CD14-positive monocyte (primary cell): ENCODE measurements around the gene TTF2. TPM values are rescaled to one million over a fixed set of nuclear protein-coding genes. Genes with fewer than 3 reads are reported as not detected.

Experiments
- DNase-seq, 3 donors: peaks; one replicate each; pipeline ENCODE4 v3.0.0-alpha.2; 2011 to 2022
- H2AFZ ChIP-seq: 2 replicates; pipeline ENCODE4 v1.6.0; 2012; ENCODE audit warnings: mild to moderate bottlenecking, low read depth, low read length, inconsistent platforms; ENCODE audit not compliant: insufficient read depth, poor library complexity, severe bottlenecking
- H3K27ac ChIP-seq, 2 donors: 1 replicate in 1 of 2; 2 replicates in 1 of 2; pipeline ENCODE4 v1.5.1; 2012 to 2013; ENCODE audit warnings: low read length in 2 of 2, control low read depth in 1 of 2, inconsistent platforms in 1 of 2, low read depth in 1 of 2, mild to moderate bottlenecking in 1 of 2
- H3K27me3 ChIP-seq, 2 donors: one replicate each; pipeline versions ENCODE4 v1.6.0 to v1.6.1; 2011 to 2013; ENCODE audit warnings: low read length in 2 of 2; ENCODE audit not compliant: control insufficient read depth in 2 of 2, insufficient read depth in 2 of 2
- H3K36me3 ChIP-seq, 2 donors: replicated peaks in 1 of 2; 1 replicate in 1 of 2; 2 replicates in 1 of 2; pipeline versions ENCODE4 v1.5.1 to v1.6.1; 2012 to 2013; ENCODE audit warnings: low read length in 2 of 2, control low read depth in 1 of 2, inconsistent platforms in 1 of 2, mild to moderate bottlenecking in 1 of 2; ENCODE audit not compliant: insufficient read depth in 2 of 2, control insufficient read depth in 1 of 2
- H3K4me1 ChIP-seq, 2 donors: 1 replicate in 1 of 2; 2 replicates in 1 of 2; pipeline versions ENCODE4 v1.5.1 to v1.6.1; 2012 to 2013; ENCODE audit warnings: low read length in 2 of 2, control low read depth in 1 of 2, inconsistent platforms in 1 of 2, mild to moderate bottlenecking in 1 of 2, moderate library complexity in 1 of 2; ENCODE audit not compliant: insufficient read depth in 2 of 2, control insufficient read depth in 1 of 2
- H3K4me2 ChIP-seq: replicated peaks from 2 replicates; pipeline ENCODE3; 2012; ENCODE audit warnings: low read length, moderate library complexity, mild to moderate bottlenecking; ENCODE audit not compliant: poor library complexity, severe bottlenecking; ENCODE audit errors: extremely low read depth
- H3K4me3 ChIP-seq, 3 experiments: fragments of 200-600 bp in 1 of 3; sonication (generic) in 1 of 3; replicated peaks in 1 of 3; 1 replicate in 2 of 3; 2 replicates in 1 of 3; pipeline ENCODE4 v1.5.1; 2011 to 2013; ENCODE audit warnings: low read length in 3 of 3, mild to moderate bottlenecking in 3 of 3, control low read depth in 2 of 3, low read depth in 2 of 3, inconsistent platforms in 1 of 3, moderate library complexity in 1 of 3
- H3K79me2 ChIP-seq: 2 replicates; pipeline ENCODE4 v1.6.0; 2012; ENCODE audit warnings: mild to moderate bottlenecking, control low read depth, inconsistent platforms, low read length, moderate library complexity; ENCODE audit not compliant: insufficient read depth
- H3K9ac ChIP-seq: 2 replicates; pipeline ENCODE4 v1.6.0; 2017; ENCODE audit warnings: low read length, mild to moderate bottlenecking; ENCODE audit not compliant: insufficient read depth, poor library complexity, severe bottlenecking
- H3K9me3 ChIP-seq, 2 donors: replicated peaks in 1 of 2; 1 replicate in 1 of 2; 2 replicates in 1 of 2; pipeline versions ENCODE4 v1.5.1 to v1.6.1; 2012 to 2013; ENCODE audit warnings: low read length in 2 of 2, control low read depth in 1 of 2; ENCODE audit not compliant: control insufficient read depth in 1 of 2, insufficient read depth in 1 of 2
- H4K20me1 ChIP-seq: 2 replicates; pipeline ENCODE4 v1.6.0; 2012; ENCODE audit warnings: mild to moderate bottlenecking, low read length, control low read depth, moderate library complexity; ENCODE audit not compliant: insufficient read depth
- H3K27ac Mint-ChIP-seq, 7 donors: one replicate each; pipeline ENCODE4 v1.8.0; 2020; ENCODE audit warnings: mild to moderate bottlenecking in 7 of 7, mixed read lengths in 7 of 7, moderate library complexity in 6 of 7, inconsistent platforms in 2 of 7
- H3K27me3 Mint-ChIP-seq, 3 donors: one replicate each; pipeline ENCODE4 v1.8.0; 2021 to 2022; ENCODE audit warnings: low read depth in 3 of 3, mild to moderate bottlenecking in 3 of 3, mixed read lengths in 3 of 3, moderate library complexity in 3 of 3, inconsistent platforms in 1 of 3
- H3K36me3 Mint-ChIP-seq, 2 donors: one replicate each; pipeline ENCODE4 v1.8.0; 2020; ENCODE audit warnings: mixed read lengths in 2 of 2, inconsistent platforms in 1 of 2, mild to moderate bottlenecking in 1 of 2
- H3K4me1 Mint-ChIP-seq: one replicate; pipeline ENCODE4 v1.8.0; 2020; ENCODE audit warnings: mild to moderate bottlenecking, mixed read lengths
- H3K4me3 Mint-ChIP-seq, 2 donors: one replicate each; pipeline ENCODE4 v1.8.0; 2020; ENCODE audit warnings: mild to moderate bottlenecking in 2 of 2, mixed read lengths in 2 of 2, moderate library complexity in 1 of 2
- H3K9me3 Mint-ChIP-seq, 7 donors: one replicate each; pipeline ENCODE4 v1.8.0; 2020 to 2022; ENCODE audit warnings: mixed read lengths in 7 of 7, mild to moderate bottlenecking in 6 of 7, moderate library complexity in 6 of 7, inconsistent platforms in 2 of 7
- CTCF ChIP-seq: fragments of 200-600 bp; IDR thresholded peaks from one replicate; pipeline ENCODE4 v1.8.0; 2022; ENCODE audit warnings: antibody characterized with exemption, mild to moderate bottlenecking
- WGBS: methylation state at CpG from one replicate; pipeline ENCODE4 v1.1.5; 2013; ENCODE audit warnings: missing lambda C conversion rate; ENCODE audit not compliant: insufficient coverage; 5-methylcytosine and 5-hydroxymethylcytosine counted together
- intact Hi-C, 2 donors: fragments of 100-400 bp; cut with micrococcal nuclease; formaldehyde crosslinking; loops; one replicate each; pipeline versions ENCODE4 v1.15.0 to v1.15.1; 2023
- polyA plus RNA-seq, 3 donors: library from polyadenylated mRNA; depleted of rRNA in 1 of 3; unstranded in 2 of 3; stranded (reverse) in 1 of 3; fragments of 300-500 nt in 2 of 3; fragments of >200 nt in 1 of 3; fragmentation: Illumina TruSeq in 2 of 3; gene quantifications; 1 replicate in 2 of 3; 2 replicates in 1 of 3; pipeline ENCODE4 v1.2.3, GENCODE V29; 2012 to 2021

TTF2 gene
- polyA plus RNA-seq, 3 donors = 5.6 to 12.9 (median 8.0) TPM

DNA sequence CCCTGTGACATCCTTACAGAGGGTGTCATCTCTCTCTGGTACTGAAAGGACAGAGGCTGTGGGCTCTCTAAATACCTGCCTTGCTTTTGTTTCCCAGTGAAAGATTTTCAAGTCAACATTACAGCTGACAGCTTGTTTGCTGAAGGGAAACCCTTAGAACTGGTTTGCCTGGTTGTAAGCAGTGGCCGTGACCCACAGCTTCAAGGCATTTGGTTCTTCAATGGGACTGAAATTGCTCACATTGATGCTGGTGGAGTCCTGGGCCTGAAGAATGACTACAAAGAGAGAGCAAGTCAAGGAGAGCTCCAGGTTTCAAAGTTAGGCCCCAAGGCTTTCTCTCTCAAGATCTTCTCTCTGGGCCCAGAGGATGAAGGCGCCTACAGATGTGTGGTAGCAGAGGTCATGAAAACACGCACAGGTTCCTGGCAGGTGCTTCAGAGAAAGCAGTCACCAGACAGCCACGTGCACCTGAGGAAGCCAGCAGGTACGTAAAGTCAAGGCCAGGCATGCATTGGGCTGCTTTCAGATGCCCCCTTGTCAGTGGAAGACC lies 46.7 kb upstream of the TTF2 start:
- Histone ChIP-seq H3K9ac (no peak overlapping the region), H3K27ac (no peak overlapping the region), H2AFZ (no peak overlapping the region), H3K9me3 (no peaks in the 10 kb centered on the region), H3K4me3 (no peak overlapping the region), H3K36me3 (peaks cover 17 to 66% of the 10 kb centered on the region in 2 donors), H3K27me3 (no peaks in the 10 kb centered on the region), H3K4me1 (peaks cover 24 to 39% of the 10 kb centered on the region in 2 donors), H4K20me1 (no peaks in the 10 kb centered on the region), H3K4me2 (no peak overlapping the region), H3K79me2 (peaks cover under 1% of the 10 kb centered on the region)
- intact Hi-C loops = no loop called here
- no peak for TF ChIP-seq CTCF
- Mint-ChIP-seq H3K4me1 (peaks cover 22% of the 10 kb centered on the region), H3K9me3 (peaks cover 0 to 3% (median 2%) of the 10 kb centered on the region in 7 donors), H3K4me3 (no peak overlapping the region), H3K27me3 (peaks cover 0 to 1% (median 0%) of the 10 kb centered on the region in 3 donors), H3K27ac (no peak overlapping the region), H3K36me3 (peaks cover 76 to 78% of the 10 kb centered on the region in 2 donors)
- no peak for DNase-seq
- WGBS = 95% methylated on average over 5 of the region's 5 CpGs

DNA sequence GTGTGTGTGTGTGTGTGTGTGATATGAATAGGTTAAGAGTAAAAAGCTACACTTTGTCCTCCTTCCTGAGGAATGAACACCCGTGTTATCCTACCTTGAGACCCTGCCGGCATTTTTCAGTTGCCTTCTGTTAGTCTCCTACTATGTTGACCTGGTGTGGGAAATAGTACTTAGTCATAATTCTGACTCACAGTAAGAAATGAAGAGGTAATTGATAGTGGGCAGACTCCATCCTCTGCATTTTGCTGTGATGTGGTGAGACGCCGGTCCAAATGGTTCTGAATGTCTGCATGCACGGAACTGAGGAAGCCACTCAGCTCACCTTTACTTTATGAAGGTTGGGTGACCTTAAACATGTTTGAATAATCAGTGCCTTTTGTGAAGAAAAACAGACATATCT lies 45.9 kb upstream of the TTF2 start:
- Histone ChIP-seq H3K9ac (no peak overlapping the region), H3K27ac (no peak overlapping the region), H3K9me3 (no peaks in the 10 kb centered on the region), H3K79me2 (no peaks in the 10 kb centered on the region), H3K4me2 (no peak overlapping the region), H3K4me3 (no peak overlapping the region), H3K27me3 (no peaks in the 10 kb centered on the region), H2AFZ (no peak overlapping the region), H4K20me1 (no peaks in the 10 kb centered on the region), H3K36me3 (peaks cover 17 to 74% of the 10 kb centered on the region in 2 donors), H3K4me1 (peaks cover 16 to 31% of the 10 kb centered on the region in 2 donors)
- Mint-ChIP-seq H3K27me3 (peaks cover 0 to 1% (median 0%) of the 10 kb centered on the region in 3 donors), H3K9me3 (peaks cover 0 to 3% (median 2%) of the 10 kb centered on the region in 7 donors), H3K27ac (no peak overlapping the region), H3K4me1 (peaks cover 13% of the 10 kb centered on the region), H3K4me3 (no peak overlapping the region), H3K36me3 (peaks cover 81 to 83% of the 10 kb centered on the region in 2 donors)
- intact Hi-C loops = no loop called here
- no peak for TF ChIP-seq CTCF
- DNase-seq = no peak
- whole genome bisulfite sequencing = no CpG with 5 or more reads among the region's 5 CpGs
